GM19035 (cell line): ENCODE measurements around the gene INTS7.
A peak's percentile ranks its signal among the peaks of the same experiment; 100 is the strongest.
"Not testable (repeated sequence)": the region's sequence is repeated elsewhere in the genome, so short reads cannot be mapped to it uniquely, and the experiment has no call there.

Experiments
- ATAC-seq: cut with Tn5 transposase; IDR thresholded peaks from one replicate; pipeline ENCODE4 v1.9.1; 2021; ENCODE audit not compliant: unreplicated experiment

Gene INTS7

DNA sequence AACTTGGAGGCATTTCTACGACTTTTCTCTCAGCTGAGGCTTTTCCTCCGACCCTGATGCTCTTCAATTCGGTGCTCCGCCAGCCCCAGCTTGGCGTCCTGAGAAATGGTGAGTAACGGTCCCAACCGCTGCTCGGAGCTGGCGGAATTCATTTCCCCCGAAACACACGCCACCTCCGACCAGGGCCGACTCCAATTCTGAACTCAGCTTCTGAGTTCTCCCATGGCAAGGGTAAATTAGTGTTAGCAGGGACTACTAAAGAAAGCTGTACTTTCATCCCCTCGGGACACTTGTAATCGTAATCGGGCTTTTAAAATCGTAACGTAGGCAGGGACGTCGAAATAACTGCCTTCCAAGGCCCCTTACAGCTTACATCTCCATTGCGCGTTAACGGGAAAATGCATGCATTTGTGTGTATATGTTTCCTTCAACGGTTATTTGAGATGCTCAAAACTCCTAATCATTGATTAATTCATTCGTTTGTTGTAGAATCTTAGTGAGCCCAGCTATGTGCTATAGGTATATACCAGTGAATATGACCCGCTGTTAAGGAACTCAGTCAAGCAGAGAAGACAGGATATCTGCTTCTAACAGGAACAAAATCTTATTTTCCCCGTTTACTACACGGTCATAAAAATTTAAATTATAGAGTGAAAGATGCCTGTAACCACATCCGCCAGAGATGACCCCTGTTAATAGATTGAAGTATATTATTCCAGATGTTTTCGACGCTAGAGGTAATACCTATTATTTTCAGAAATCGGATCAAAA is 663 bp upstream of the INTS7 start:
- peak; percentile 22 for ATAC-seq

- ATAC-seq: peak; percentile 1
These were observed 738 bp downstream of the INTS7 start for GRCh38 chr1:212034516-212035122.

GRCh38 chr1:212030936-212031528 is 4.3 kb downstream of the INTS7 start:
- no peak for ATAC-seq

GRCh38 chr1:212027727-212028126 is 7.6 kb downstream of the INTS7 start:
- ATAC-seq: not testable (repeated sequence)

- ATAC-seq: no peak
These were observed 10.7 kb downstream of the INTS7 start for GRCh38 chr1:212024469-212025149.

DNA sequence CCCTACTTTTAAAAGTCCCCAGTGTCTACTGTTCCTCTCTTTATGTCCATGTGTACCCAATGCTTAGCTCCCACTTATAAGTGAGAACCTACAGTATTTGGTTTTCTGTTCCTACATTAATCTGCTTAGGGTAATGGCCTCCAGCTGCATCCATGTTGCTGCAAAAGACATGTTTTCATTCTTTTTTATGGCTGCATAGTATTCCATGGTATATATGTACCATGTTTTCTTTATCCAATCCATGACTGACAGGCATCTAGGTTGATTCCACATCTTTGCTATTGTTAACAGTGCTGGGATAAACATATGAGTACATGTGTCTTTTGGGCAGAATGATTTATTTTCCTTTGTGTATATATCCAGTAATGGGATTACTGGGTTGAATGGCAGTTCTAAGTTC is 12.4 kb downstream of the INTS7 start:
- not testable (repeated sequence) for ATAC-seq

GRCh38 chr1:212021563-212021962 is 13.8 kb downstream of the INTS7 start:
- ATAC-seq: no peak

DNA sequence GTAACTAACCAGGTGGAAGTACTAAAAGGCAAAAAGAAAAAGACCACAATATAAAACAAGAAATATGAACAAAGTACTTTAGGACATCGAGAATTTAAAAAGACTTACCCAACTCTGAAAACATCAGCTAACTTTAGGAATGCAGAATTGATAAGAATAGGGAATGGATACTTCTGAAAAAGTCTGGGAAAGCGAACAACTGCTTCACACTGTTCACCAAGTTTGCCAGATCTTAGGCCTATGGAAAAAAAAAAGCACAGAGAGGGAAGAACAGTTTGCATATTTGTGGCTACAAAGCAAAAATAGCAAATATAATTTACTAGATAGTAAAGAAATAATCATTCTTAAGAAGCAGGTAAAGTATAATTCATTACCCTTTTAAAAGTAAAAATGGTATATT is 14.4 kb downstream of the INTS7 start:
- ATAC-seq: no peak

GRCh38 chr1:212013672-212014071 is 21.7 kb downstream of the INTS7 start:
- ATAC-seq: no peak

GRCh38 chr1:212012034-212012740 is 23.2 kb downstream of the INTS7 start:
- ATAC-seq: peak; percentile 88

DNA sequence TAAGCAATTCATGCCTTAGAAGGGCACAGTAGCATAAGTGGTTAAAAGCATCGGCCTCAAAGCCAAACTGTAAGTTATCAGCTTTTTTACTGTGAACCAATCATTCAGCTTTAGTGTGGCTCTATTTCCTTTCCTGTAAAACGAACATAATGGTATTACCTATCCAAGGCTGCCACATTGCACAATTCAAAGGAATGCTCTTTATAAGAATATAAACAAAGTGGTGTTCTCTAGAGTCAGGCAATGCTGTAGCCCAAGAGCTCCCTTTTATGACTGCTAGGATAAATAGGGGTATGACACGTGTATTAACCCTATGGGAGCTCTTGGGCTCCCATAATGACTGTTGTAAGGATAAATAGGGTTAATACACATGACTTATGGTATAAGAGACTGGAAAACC is 25.4 kb downstream of the INTS7 start:
- no peak for ATAC-seq

DNA sequence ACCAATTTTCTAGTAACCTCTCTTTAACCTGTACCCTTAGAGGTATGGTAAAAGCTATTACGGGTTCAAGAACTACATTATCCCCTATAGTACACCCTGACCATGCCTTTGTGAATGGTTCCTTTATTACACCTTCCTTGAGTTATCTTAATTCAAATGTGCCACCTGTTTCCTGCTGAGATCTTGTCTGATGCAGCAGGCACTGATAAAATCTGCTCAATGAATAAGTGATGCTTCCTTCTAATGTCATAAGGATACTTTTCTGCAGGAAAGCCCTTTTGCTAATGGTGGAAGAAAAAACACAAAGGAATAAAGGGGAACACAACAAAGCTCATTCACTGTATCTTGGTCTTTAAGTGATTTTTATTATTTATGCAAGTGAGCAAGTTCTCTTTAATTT is 25.8 kb downstream of the INTS7 start:
- ATAC-seq: no peak

- ATAC-seq: no peak
These were observed 27.5 kb downstream of the INTS7 start for GRCh38 chr1:212007886-212008285.

- ATAC-seq: no peak
These were observed 28.2 kb downstream of the INTS7 start for GRCh38 chr1:212007178-212007577.

DNA sequence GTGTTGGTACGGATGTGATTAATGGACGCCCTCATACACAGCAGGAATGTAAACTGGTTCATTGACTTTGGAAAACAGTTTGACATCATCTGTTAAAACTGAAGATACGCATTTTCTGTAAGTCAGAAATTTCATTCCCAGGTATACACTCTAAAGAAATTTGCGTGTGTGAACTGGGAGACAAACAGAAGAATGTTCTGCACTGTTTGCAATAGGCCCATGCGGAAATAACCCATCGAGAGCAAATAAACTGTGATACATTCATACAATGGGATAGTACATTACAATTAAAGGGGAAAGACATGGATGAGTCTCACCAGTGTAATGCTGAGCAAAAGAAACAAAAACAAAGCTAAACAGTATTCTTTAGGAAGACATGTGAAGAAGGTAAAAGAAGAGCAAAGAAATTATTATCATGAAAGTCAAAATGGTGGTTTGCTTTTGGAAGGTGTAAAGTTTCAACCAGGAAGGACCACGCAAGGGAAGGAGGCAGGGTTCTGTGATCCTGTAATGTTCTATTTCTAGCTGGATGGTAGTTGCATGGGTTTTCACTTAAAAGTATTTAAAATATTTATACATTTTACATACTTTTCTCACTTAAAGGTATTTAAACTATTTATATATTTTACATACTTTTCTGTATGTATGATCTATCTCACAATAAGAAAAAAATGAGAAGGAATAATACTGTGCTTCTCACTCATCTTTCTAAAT is 30.3 kb downstream of the INTS7 start:
- no peak for ATAC-seq

DNA sequence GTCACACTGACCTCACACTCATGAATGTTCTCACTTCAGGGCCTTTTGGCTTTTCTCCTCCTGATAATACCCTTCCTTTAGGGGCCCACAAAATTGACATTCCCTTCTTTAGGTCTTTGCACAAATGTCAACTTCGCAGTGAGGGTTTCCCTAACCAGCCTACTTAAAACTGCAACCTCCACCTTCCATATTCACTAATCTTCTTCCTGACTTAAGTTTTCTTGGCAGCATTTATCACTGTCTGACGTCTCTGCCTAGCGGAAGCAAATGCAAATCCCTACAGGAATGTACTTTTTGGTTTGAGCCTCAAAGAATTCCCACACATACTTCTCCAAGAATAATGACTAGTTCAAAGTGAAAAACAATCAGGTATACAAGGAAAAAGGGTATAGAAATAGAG is 32.8 kb downstream of the INTS7 start:
- no peak for ATAC-seq

DNA sequence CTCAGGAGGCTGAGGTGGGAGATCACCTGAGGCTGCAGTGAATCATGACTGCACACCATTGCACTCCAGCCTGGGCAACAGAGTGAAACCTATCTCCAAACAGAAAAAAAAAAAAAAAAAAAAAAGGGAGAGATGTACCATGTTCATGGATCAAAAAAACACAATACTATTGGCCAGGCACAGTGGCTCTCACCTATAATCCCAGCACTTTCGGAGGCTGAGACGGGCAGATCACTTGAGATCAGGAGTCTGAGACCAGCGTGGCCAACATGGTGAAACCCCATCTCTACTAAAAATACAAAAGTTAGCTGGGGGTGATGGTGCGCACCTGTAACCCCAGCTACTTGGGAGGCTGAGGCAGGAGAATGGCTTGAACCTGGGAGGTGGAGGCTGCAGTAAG is 37.9 kb downstream of the INTS7 start:
- not testable (repeated sequence) for ATAC-seq

DNA sequence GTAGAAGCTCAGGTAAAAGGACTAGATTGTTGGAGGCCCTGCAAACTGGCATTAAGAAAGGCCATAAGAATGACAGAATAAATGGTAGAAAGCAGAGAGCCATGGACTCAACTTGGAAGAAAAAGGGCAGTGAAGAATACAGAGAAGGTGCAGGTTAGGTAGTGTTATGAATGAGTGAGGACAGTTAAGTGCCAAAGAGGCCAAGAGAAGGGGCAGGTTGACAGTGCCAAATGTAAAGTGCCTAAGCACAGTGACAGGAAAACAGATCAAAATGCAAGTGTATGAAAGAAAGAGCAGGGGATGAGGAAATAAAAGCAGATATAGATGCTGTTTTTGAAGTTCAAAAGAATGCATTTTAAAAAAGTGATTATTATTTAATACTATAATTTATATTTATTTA is 43.7 kb downstream of the INTS7 start:
- ATAC-seq: no peak

DNA sequence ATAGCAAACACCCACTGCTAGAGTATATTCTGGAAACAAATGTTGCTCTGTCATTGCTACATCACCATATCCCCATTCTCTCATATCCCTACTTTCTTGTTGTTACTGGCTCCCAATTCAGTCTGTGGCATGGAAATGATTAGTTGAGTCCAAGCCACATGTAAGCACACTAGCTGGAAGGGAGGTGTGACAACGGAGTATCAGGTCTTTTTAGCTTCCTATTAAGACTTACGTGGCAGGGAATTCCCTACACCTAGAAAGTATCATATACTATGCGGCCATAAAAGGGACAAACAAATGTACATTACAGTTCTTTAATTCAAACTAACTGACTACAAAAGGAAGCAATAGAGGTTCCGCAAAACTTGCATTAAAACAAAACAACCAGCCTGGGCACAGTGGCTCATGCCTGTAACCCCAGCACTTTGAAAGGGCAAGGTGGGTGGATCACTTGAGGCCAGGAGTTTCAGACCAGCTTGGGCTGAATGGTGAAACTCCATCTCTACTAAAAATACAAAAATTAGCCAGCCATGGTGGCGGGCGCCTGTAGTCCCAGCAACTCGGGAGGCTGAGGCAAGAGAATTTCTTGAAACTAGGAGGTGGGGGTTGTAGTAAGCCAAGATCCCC is 48.6 kb downstream of the INTS7 start:
- no peak for ATAC-seq
